OCI-LY3 (cell line): ENCODE measurements around the gene EIF2A.
"Not testable (repeated sequence)": the region's sequence is repeated elsewhere in the genome, so short reads cannot be mapped to it uniquely, and the experiment has no call there.

Experiments
- H2AFZ ChIP-seq: fragments of 200-600, 300-600 bp; shearing (Covaris generic); 2 replicates; pipeline ENCODE4 v1.6.0; 2014; ENCODE audit warnings: antibody characterized with exemption, low read depth, low read length
- H3K27ac ChIP-seq: fragments of 200-600, 300-600 bp; sonication (generic); 2 replicates; pipeline ENCODE4 v1.5.1; 2014; ENCODE audit warnings: mild to moderate bottlenecking, low read length, moderate library complexity, mixed read lengths
- H3K27me3 ChIP-seq: fragments of 200-600, 300-600 bp; sonication (generic); 2 replicates; pipeline ENCODE4 v1.6.1; 2014; ENCODE audit warnings: low read depth, low read length, mixed read lengths
- H3K36me3 ChIP-seq: fragments of 200-600, 300-600 bp; sonication (generic); replicated peaks from 2 replicates; pipeline ENCODE3; 2014; ENCODE audit warnings: low read depth, low read length, mixed read lengths
- H3K4me1 ChIP-seq: fragments of 300-600, 200-600 bp; sonication (generic); 2 replicates; pipeline ENCODE4 v1.6.1; 2014; ENCODE audit warnings: low read length, mixed read lengths
- H3K4me2 ChIP-seq: fragments of 200-600, 300-600 bp; sonication (generic); 2 replicates; pipeline ENCODE4 v1.6.1; 2014; ENCODE audit warnings: low read length, mixed read lengths
- H3K4me3 ChIP-seq: fragments of 300-600, 200-600 bp; sonication (generic); 2 replicates; pipeline ENCODE4 v1.5.1; 2014; ENCODE audit warnings: antibody characterized with exemption, mild to moderate bottlenecking, low read length, moderate library complexity
- H3K79me2 ChIP-seq: fragments of 300-600, 200-600 bp; shearing (Covaris generic); 2 replicates; pipeline ENCODE4 v1.6.1; 2014; ENCODE audit warnings: mild to moderate bottlenecking, low read length, mixed read lengths
- H3K9ac ChIP-seq: fragments of 300-600, 200-600 bp; shearing (Covaris generic); 2 replicates; pipeline ENCODE4 v1.6.0; 2014; ENCODE audit warnings: mild to moderate bottlenecking, low read length, moderate library complexity
- H3K9me3 ChIP-seq: fragments of 200-600, 300-600 bp; shearing (Covaris generic); 2 replicates; pipeline ENCODE4 v1.6.1; 2014; ENCODE audit warnings: low read length, mixed read lengths; ENCODE audit not compliant: insufficient read depth
- H4K20me1 ChIP-seq: fragments of 200-600, 300-600 bp; sonication (generic); 2 replicates; pipeline ENCODE4 v1.6.1; 2016; ENCODE audit warnings: low read length, mixed read lengths; ENCODE audit not compliant: insufficient read depth
- EZH2phosphoT487 ChIP-seq: fragments of 200-600 bp; shearing (Covaris generic); IDR thresholded peaks from 2 replicates; pipeline ENCODE4 v1.6.1; 2018; ENCODE audit warnings: antibody characterized with exemption, mixed run types, low read depth
- TF ChIP-seq, protein P1 (sequence below): fragments of 200-600, 300-600 bp; sonication (generic); IDR thresholded peaks from 2 replicates; pipeline ENCODE4 v1.5.1; 2014; ENCODE audit warnings: antibody characterized with exemption, low read length, low read depth

The EIF2A gene

GRCh38 chr3:150546226-150547044 is at the start of gene EIF2A, which contains the start of gene SERP1:
TSS of gene EIF2A (plus strand) at chr3:150546787. CDS start at chr3:150546803, 16 bp downstream.
TSS of gene SERP1 (minus strand) at chr3:150546496. CDS start at chr3:150546135, 361 bp downstream.
- Histone ChIP-seq H4K20me1 (peaks cover 25% of the 10 kb centered on the region), H3K9me3 (no peaks in the 10 kb centered on the region), H3K4me1 (peaks cover 23% of the 10 kb centered on the region), H3K4me3 (peak within 1 kb of the TSS; percentile 91), H3K4me2 (peak within 1 kb of the TSS; percentile 79), H3K9ac (peak within 1 kb of the TSS; percentile 96), H3K36me3 (peaks cover 40% of the 10 kb centered on the region), H3K27me3 (no peaks in the 10 kb centered on the region), H3K79me2 (peaks cover 96% of the 10 kb centered on the region), H2AFZ (peak within 1 kb of the TSS; percentile 48), H3K27ac (peak within 1 kb of the TSS; percentile 86)
- TF ChIP-seq, protein P1, sequence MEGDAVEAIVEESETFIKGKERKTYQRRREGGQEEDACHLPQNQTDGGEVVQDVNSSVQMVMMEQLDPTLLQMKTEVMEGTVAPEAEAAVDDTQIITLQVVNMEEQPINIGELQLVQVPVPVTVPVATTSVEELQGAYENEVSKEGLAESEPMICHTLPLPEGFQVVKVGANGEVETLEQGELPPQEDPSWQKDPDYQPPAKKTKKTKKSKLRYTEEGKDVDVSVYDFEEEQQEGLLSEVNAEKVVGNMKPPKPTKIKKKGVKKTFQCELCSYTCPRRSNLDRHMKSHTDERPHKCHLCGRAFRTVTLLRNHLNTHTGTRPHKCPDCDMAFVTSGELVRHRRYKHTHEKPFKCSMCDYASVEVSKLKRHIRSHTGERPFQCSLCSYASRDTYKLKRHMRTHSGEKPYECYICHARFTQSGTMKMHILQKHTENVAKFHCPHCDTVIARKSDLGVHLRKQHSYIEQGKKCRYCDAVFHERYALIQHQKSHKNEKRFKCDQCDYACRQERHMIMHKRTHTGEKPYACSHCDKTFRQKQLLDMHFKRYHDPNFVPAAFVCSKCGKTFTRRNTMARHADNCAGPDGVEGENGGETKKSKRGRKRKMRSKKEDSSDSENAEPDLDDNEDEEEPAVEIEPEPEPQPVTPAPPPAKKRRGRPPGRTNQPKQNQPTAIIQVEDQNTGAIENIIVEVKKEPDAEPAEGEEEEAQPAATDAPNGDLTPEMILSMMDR, result no peak
- TF ChIP-seq EZH2phosphoT487, result no peak

- H3K9ac ChIP-seq, result no peak overlapping the region
- TF ChIP-seq, protein P1, result no peak
- no peak for TF ChIP-seq EZH2phosphoT487
- no peaks in the 10 kb centered on the region for H3K36me3 ChIP-seq
- no peaks in the 10 kb centered on the region for H3K9me3 ChIP-seq
- no peak overlapping the region for H3K27ac ChIP-seq
- H3K79me2 ChIP-seq, result no peaks in the 10 kb centered on the region
- H3K4me1 ChIP-seq, result no peaks in the 10 kb centered on the region; the same call in 1 of the 2 replicates
- no peaks in the 10 kb centered on the region for H4K20me1 ChIP-seq
- H3K4me3 ChIP-seq, result no peak overlapping the region
- no peak overlapping the region for H3K4me2 ChIP-seq
- no peak overlapping the region for H2AFZ ChIP-seq
- no peaks in the 10 kb centered on the region for H3K27me3 ChIP-seq
Observed at GRCh38 chr3:150497956-150498355, 48.6 kb upstream of the EIF2A start.

DNA sequence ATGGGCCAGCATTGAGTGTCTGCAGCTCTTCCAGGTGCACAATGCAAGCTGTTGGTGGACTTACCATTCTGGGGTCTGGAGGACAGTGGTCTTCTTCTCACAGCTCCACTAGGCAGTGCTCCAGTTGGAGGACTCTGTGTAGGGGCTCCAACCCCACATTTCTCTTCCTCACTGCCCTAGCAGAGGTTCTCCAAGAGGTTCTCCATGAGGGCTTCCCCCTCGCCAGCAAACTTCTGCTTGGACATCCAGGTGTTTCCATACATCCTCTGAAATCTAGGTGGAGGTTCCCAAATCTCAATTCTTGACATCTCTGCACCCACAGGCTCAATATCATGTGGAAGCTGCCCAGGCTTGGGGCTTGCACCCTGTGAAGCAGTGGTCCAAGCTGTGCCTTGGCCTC is 45.6 kb upstream of the EIF2A start:
- not testable (repeated sequence) for H3K36me3 ChIP-seq

DNA sequence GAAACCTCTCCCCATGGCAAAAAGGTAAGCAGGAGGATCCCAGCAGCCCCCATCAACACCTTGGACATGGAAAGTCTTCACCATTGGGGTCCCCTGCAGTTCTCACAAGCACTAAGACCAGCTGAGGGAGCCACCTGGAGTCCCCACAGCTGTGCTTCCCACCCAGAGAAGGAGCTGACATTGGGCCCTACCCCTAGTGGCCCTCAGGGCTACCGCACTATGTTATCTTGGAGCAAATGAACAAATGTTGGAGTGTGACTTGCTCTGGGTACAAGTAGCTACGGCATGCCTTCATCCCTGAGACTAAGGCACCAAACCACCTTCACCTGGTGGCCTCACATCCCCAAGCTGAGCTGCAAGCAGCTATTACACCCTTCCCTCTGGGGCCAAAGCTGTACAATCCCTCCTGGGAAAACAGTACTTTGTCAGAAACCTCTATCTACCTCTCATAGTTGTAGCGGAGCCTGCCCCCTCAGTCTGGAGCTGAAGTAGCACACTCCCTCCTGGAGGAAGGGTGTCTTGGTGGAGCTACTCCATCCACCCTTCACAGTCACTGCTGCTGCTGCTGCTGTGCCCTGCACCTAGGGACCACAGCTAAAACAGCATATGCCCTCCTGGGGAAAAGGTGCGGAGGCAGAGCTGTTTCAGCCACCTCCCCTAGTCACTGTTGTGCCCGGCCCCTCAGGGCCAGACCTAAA is 43.0 kb upstream of the EIF2A start:
- no peaks in the 10 kb centered on the region for H3K36me3 ChIP-seq
- H3K4me2 ChIP-seq, result no peak overlapping the region
- H3K27ac ChIP-seq, result no peak overlapping the region
- no peaks in the 10 kb centered on the region for H3K9me3 ChIP-seq
- TF ChIP-seq, protein P1, result no peak
- no peak for TF ChIP-seq EZH2phosphoT487
- H3K9ac ChIP-seq, result no peak overlapping the region
- H3K79me2 ChIP-seq, result no peaks in the 10 kb centered on the region
- no peak overlapping the region for H2AFZ ChIP-seq
- H4K20me1 ChIP-seq, result no peaks in the 10 kb centered on the region
- no peaks in the 10 kb centered on the region for H3K27me3 ChIP-seq
- no peak overlapping the region for H3K4me3 ChIP-seq
- H3K4me1 ChIP-seq, result no peaks in the 10 kb centered on the region

More for the DNA sequence above, 45.6 kb upstream of the EIF2A start:
- H3K9me3 ChIP-seq, H2AFZ ChIP-seq, H3K4me1 ChIP-seq, H3K27me3 ChIP-seq, H3K4me3 ChIP-seq, H3K4me2 ChIP-seq, H4K20me1 ChIP-seq, H3K9ac ChIP-seq, H3K79me2 ChIP-seq, H3K27ac ChIP-seq: not testable (repeated sequence)
